ENCODE data around the gene COPZ1. TPM values are rescaled to one million over a fixed set of nuclear protein-coding genes. Genes with fewer than 3 reads are reported as not detected.

Gene COPZ1
- total and polyA plus RNA-seq, 9 of the 15 experiments (the other 6 are each of a cell fraction or from before 2014, with no cell fraction given): 137 to 487 (median 233) TPM

DNA sequence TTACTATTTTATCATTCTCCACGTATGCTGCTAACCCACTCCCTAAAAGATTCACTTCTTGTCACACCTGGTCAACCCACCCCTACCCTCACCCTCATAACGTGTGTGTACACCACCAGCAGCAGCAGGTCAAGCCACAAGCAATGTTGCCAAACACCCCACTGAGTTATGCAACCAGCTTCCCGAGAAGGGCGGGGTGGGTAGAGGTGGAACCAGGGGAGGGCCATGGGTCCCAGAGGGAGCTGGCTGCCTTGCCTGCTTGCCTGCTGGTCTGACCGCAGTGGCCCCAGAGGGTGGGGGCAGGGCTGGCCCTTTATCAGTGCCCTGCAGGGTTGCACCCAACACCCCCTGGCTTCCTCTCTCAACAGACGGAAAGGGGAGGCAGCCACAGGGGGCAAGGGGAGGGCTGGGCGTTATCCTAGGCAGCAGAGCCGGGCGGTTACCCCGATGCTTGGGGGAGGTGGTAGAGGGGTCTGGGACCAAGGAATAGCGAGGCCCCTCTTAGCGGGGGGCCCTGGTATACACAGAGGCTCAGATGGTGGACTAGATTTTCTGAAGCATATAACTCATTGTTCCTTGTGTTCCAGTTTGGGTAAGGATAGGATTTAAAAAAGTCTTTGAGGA, 20.6 kb upstream of the COPZ1 start (continued):
- TF ChIP-seq, protein P1, sequence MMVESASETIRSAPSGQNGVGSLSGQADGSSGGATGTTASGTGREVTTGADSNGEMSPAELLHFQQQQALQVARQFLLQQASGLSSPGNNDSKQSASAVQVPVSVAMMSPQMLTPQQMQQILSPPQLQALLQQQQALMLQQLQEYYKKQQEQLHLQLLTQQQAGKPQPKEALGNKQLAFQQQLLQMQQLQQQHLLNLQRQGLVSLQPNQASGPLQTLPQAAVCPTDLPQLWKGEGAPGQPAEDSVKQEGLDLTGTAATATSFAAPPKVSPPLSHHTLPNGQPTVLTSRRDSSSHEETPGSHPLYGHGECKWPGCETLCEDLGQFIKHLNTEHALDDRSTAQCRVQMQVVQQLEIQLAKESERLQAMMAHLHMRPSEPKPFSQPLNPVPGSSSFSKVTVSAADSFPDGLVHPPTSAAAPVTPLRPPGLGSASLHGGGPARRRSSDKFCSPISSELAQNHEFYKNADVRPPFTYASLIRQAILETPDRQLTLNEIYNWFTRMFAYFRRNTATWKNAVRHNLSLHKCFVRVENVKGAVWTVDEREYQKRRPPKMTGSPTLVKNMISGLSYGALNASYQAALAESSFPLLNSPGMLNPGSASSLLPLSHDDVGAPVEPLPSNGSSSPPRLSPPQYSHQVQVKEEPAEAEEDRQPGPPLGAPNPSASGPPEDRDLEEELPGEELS (CRISPR knock-in tag; IDR thresholded peaks at IDR 0.05; ENCODE audit: borderline replicate concordance): peak; percentile 82; the same call in 1 of the 2 replicates
- no peak for TF ChIP-seq ATF6 (CRISPR knock-in tag; IDR thresholded peaks at IDR 0.05)
- TF ChIP-seq ZNF324 (CRISPR knock-in tag; IDR thresholded peaks at IDR 0.05): peak; percentile 78
- TF ChIP-seq ZNF75A (CRISPR knock-in tag; IDR thresholded peaks at IDR 0.05): no peak
- TF ChIP-seq, protein P2, sequence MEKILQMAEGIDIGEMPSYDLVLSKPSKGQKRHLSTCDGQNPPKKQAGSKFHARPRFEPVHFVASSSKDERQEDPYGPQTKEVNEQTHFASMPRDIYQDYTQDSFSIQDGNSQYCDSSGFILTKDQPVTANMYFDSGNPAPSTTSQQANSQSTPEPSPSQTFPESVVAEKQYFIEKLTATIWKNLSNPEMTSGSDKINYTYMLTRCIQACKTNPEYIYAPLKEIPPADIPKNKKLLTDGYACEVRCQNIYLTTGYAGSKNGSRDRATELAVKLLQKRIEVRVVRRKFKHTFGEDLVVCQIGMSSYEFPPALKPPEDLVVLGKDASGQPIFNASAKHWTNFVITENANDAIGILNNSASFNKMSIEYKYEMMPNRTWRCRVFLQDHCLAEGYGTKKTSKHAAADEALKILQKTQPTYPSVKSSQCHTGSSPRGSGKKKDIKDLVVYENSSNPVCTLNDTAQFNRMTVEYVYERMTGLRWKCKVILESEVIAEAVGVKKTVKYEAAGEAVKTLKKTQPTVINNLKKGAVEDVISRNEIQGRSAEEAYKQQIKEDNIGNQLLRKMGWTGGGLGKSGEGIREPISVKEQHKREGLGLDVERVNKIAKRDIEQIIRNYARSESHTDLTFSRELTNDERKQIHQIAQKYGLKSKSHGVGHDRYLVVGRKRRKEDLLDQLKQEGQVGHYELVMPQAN (IDR thresholded peaks at IDR 0.05; ENCODE audit: borderline replicate concordance): no peak
- peak; percentile 93 for TF ChIP-seq FOXP1 (CRISPR knock-in tag; IDR thresholded peaks at IDR 0.05)
- peak; percentile 90 for TF ChIP-seq BRD9 (IDR thresholded peaks at IDR 0.05; ENCODE audit: low read depth, partially characterized antibody)
- no peak for TF ChIP-seq NELFE (IDR thresholded peaks at IDR 0.05; ENCODE audit: insufficient read depth, insufficient read length)
- TF ChIP-seq NRF1 (conservative IDR thresholded peaks at IDR 0.05 in 1 of 2, IDR thresholded peaks at IDR 0.05 in 1 of 2): 0 out of 4 replicates have a peak, but pooled peaks have one; percentile 9 to 27
- TF ChIP-seq TBP (optimal IDR thresholded peaks at IDR 0.05; ENCODE audit: low read depth, low read length): peak; percentile 47
- TF ChIP-seq, protein P3, sequence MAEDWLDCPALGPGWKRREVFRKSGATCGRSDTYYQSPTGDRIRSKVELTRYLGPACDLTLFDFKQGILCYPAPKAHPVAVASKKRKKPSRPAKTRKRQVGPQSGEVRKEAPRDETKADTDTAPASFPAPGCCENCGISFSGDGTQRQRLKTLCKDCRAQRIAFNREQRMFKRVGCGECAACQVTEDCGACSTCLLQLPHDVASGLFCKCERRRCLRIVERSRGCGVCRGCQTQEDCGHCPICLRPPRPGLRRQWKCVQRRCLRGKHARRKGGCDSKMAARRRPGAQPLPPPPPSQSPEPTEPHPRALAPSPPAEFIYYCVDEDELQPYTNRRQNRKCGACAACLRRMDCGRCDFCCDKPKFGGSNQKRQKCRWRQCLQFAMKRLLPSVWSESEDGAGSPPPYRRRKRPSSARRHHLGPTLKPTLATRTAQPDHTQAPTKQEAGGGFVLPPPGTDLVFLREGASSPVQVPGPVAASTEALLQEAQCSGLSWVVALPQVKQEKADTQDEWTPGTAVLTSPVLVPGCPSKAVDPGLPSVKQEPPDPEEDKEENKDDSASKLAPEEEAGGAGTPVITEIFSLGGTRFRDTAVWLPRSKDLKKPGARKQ (CRISPR knock-in tag; IDR thresholded peaks at IDR 0.05): no peak
- TF ChIP-seq NFRKB (IDR thresholded peaks at IDR 0.05; ENCODE audit: low read depth): peak; percentile 74; the same call in 1 of the 2 replicates
- TF ChIP-seq CAMTA2 (CRISPR knock-in tag; conservative IDR thresholded peaks at IDR 0.05): no peak
- no peak for TF ChIP-seq ZFP1 (CRISPR knock-in tag; IDR thresholded peaks at IDR 0.05)
- TF ChIP-seq, protein P4, sequence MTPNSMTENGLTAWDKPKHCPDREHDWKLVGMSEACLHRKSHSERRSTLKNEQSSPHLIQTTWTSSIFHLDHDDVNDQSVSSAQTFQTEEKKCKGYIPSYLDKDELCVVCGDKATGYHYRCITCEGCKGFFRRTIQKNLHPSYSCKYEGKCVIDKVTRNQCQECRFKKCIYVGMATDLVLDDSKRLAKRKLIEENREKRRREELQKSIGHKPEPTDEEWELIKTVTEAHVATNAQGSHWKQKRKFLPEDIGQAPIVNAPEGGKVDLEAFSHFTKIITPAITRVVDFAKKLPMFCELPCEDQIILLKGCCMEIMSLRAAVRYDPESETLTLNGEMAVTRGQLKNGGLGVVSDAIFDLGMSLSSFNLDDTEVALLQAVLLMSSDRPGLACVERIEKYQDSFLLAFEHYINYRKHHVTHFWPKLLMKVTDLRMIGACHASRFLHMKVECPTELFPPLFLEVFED (CRISPR knock-in tag; conservative IDR thresholded peaks at IDR 0.05): 0 out of 2 replicates have a peak, but pooled peaks have one; percentile 42
- no peak for TF ChIP-seq PTTG1 (tag; IDR thresholded peaks at IDR 0.05; ENCODE audit: low read depth)
- no peak for TF ChIP-seq NR2F6 (CRISPR knock-in tag; IDR thresholded peaks at IDR 0.05)
- no peak for TF ChIP-seq MTF1 (CRISPR knock-in tag; IDR thresholded peaks at IDR 0.05; ENCODE audit: borderline replicate concordance)
- TF ChIP-seq ADNP (tag; IDR thresholded peaks at IDR 0.05): no peak
